ENCODE measurements around the gene HEMK1.
A peak's percentile ranks its signal among the peaks of the same experiment; 100 is the strongest.

HEMK1 gene

GRCh38 chr3:50567386-50568167 is 1.7 kb upstream of the HEMK1 start, which contains the start of gene C3orf18:
Gene C3orf18 (minus strand): TSS chr3:50567747. CDS start chr3:50565699, 2,048 bp downstream.
- Histone ChIP-seq H3K27ac (no peak within 1 kb of the TSS), H3K36me3 (replicated peaks) (no peaks in the 10 kb centered on the region), H3K27me3 (replicated peaks) (no peaks in the 10 kb centered on the region), H3K4me3 (ENCODE audit: low read depth, low read length) (peak within 1 kb of the TSS; percentile 56)
- peak; percentile 78 for DNase-seq
- TF ChIP-seq CTCF (IDR thresholded peaks at IDR 0.05; ENCODE audit: low read depth, low read length, missing control alignments), result no peak
- in situ Hi-C loops (cut with HindIII; ENCODE audit: low pct_ligation_motif_present, low sequenced_read_pairs), result no loop called here

GRCh38 chr3:50570508-50571279 is 1.4 kb downstream of the HEMK1 start:
- DNase-seq, result no peak
- no peaks in the 10 kb centered on the region for H3K36me3 ChIP-seq (replicated peaks)
- no peak overlapping the region for H3K27ac ChIP-seq
- TF ChIP-seq CTCF (IDR thresholded peaks at IDR 0.05; ENCODE audit: low read depth, low read length, missing control alignments), result no peak
- no peaks in the 10 kb centered on the region for H3K27me3 ChIP-seq (replicated peaks)
- in situ Hi-C loops (cut with HindIII; ENCODE audit: low pct_ligation_motif_present, low sequenced_read_pairs), result no loop called here
- no peak overlapping the region for H3K4me3 ChIP-seq (ENCODE audit: low read depth, low read length)

GRCh38 chr3:50571486-50571885 is 2.2 kb downstream of the HEMK1 start:
- in situ Hi-C loops (cut with HindIII; ENCODE audit: low pct_ligation_motif_present, low sequenced_read_pairs), result no loop called here
- TF ChIP-seq CTCF (IDR thresholded peaks at IDR 0.05; ENCODE audit: low read depth, low read length, missing control alignments), result no peak
- DNase-seq, result no peak

GRCh38 chr3:50572158-50572557 is 2.8 kb downstream of the HEMK1 start:
- peak; percentile 56 for DNase-seq
- Histone ChIP-seq H3K4me3 (ENCODE audit: low read depth, low read length) (no peak overlapping the region), H3K27ac (no peak overlapping the region), H3K36me3 (replicated peaks) (no peaks in the 10 kb centered on the region), H3K27me3 (replicated peaks) (no peaks in the 10 kb centered on the region)
- peak; percentile 93 for TF ChIP-seq CTCF (IDR thresholded peaks at IDR 0.05; ENCODE audit: low read depth, low read length, missing control alignments)
- in situ Hi-C loops (cut with HindIII; ENCODE audit: low pct_ligation_motif_present, low sequenced_read_pairs), result no loop called here

More at GRCh38 chr3:50571486-50571885, 2.2 kb downstream of the HEMK1 start:
- Histone ChIP-seq H3K36me3 (replicated peaks) (no peaks in the 10 kb centered on the region), H3K27ac (no peak overlapping the region), H3K4me3 (ENCODE audit: low read depth, low read length) (no peak overlapping the region), H3K27me3 (replicated peaks) (no peaks in the 10 kb centered on the region)

- no peak for DNase-seq
- no peaks in the 10 kb centered on the region for H3K27me3 ChIP-seq (replicated peaks)
- H3K4me3 ChIP-seq (ENCODE audit: low read depth, low read length), result no peak overlapping the region
- in situ Hi-C loops (cut with HindIII; ENCODE audit: low pct_ligation_motif_present, low sequenced_read_pairs), result no loop called here
- H3K36me3 ChIP-seq (replicated peaks), result no peaks in the 10 kb centered on the region
- TF ChIP-seq CTCF (IDR thresholded peaks at IDR 0.05; ENCODE audit: low read depth, low read length, missing control alignments), result no peak
- H3K27ac ChIP-seq, result no peak overlapping the region
These were observed 3.6 kb downstream of the HEMK1 start for GRCh38 chr3:50572801-50573371.

Measured in brain microvascular endothelial cell (primary cell).